Kidney tubule cell (primary cell): Measurements from ENCODE around the gene NRSN2.
"Not testable (repeated sequence)": the region's sequence is repeated elsewhere in the genome, so short reads cannot be mapped to it uniquely, and the experiment has no call there.

Experiments used
- DNase-seq: peaks from one replicate; pipeline ENCODE4 v3.0.0-alpha.2; 2018; ENCODE audit warnings: low spot score

The NRSN2 gene

GRCh38 chr20:375265-375889 lies 28.5 kb downstream of the NRSN2 start:
- no peak for DNase-seq

GRCh38 chr20:376089-376488 lies 29.2 kb downstream of the NRSN2 start:
- DNase-seq, result no peak

DNA sequence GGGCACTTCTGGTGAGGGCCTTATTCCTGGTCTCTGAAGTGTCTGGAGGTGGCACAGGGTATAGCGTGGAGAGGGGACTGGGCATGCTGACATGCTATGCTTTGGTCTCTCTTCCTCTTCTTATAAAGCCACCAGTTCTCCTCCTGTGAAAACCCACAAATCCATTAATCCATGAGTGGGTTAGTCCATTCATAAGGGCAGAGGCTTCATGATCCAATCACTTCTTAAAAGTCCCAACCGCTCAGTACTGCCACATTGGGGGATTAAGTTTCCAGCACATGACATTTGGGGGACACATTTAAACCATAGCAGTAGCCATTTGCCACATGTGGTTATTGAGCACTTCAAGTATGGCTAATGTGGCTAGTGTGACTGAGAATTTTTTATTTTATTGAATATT lies 29.8 kb downstream of the NRSN2 start:
- DNase-seq, result no peak

DNA sequence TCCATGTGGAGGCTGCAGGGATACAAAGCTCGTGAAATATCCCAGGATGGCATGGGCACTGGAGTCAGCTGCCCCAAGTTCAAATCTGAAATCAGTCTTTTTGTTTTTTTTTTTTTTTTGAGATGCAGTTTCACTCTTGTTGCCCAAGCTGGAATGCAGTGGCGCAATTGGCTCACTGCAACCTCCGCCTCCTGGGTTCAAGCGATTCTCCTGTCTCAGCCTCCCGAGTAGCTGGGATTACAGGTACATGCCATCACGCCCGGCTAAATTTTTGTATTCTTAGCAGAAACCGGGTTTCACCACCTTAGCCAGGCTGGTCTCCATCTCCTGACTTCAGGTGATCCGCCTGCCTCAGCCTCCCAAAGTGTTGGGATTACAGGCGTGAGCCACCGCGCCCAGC lies 30.7 kb downstream of the NRSN2 start:
- not testable (repeated sequence) for DNase-seq

- DNase-seq, result no peak
Observed at GRCh38 chr20:378961-379336, 32.0 kb downstream of the NRSN2 start.

DNA sequence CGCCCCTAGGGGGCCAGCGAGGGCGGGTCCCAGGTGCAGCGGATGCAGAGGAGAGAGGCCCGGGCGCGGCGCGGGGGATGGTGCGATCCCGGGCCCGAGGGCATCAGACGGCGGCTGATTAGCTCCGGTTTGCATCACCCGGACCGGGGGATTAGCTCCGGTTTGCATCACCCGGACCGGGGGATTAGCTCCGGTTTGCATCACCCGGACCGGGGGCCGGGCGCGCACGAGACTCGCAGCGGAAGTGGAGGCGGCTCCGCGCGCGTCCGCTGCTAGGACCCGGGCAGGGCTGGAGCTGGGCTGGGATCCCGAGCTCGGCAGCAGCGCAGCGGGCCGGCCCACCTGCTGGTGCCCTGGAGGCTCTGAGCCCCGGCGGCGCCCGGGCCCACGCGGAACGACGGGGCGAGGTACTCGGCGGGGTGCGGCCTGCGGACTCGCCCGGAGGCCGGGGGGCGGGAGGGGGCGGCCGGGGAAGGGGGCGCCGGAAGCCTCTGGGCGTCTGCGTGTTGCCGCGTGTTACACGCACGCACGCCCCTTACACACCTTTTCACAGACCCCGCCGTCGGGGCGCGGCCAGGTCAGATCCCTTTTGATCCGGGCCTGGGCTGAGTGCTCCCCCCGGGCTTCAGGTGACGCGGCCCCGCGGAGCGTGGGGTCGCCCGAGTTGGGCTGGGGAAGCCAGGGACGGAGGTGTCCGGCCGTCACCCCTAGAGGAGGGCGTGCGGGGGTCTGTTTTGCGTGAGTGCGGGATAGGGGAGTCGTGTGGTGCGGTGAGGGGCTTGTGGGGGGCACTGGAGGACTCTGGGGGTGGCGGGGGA lies 34.1 kb downstream of the NRSN2 start:
- DNase-seq, result peak; percentile 83

DNA sequence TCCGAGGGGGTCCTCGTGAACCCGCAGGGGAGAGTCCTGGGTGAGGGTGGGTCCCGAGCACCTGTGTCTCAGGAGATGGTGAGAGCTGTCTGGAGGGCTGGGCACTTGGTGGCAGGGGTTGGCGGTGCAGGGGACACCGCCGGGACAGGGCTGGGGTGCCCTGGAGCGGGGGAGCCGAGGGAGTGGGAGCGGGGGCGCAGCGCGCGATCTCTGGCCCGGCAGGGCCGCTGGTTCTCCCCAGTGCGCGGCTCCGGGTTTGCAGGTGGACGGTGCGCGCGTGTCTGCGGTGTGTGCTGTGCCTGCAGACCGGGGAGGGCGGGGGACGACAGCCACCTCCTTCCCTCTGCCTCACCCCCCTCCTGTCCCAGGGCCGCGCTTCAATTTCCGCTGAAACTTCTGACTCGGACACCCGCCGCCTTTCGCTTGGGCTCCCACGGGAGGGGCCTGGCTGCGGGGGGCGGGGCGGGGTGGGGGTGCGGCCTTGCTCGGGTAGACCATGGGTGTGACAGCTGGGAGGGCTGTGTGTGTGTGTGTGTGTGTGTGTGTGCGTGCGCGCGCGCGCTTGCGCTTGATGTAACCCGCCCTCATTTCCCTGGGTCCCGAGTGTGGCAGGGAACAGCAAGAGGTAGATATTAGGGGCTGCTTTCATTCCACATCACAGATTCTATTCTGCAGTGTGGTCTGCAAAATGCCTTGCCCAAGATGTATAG lies 34.8 kb downstream of the NRSN2 start:
- DNase-seq, result peak; percentile 86

GRCh38 chr20:382291-383115 lies 35.6 kb downstream of the NRSN2 start:
- DNase-seq, result peak; percentile 68

DNA sequence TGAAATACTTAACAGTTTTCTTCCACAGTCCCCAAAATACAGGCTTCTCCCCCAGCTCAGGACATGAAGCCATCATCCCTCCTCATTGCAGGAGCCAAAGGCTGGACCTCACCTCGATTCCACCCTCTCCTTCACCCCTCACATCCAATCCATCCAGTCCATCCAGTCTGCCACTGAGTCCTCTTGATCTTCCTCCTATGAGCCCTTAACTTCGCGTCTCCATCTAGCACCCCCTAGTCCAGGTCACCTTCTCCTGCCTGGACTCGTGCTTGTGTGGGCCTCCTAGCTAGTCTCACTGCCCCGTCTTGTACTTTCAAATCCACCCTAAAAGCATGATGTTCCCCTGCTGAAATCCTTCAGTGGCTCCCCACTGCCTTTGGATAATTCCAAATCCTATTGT lies 37.0 kb downstream of the NRSN2 start:
- DNase-seq, result no peak

DNA sequence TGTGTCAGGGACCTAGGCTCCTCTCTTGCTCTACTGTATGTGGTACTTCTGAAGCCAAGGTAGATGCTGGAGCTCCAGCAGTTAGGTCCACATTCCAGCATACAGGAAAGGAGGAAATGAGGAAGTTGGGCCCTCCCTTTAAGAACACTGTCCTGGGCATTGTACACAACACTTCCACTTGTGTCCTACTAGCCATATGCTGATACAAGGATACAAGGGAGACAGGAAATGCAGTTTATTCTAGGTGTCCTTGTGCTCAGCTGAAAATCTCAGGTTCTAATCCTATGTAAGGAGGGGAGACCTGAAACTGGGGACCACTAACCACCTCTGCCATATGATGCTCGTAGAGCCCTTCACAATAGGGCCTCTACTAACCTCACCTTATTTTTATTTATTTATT lies 37.8 kb downstream of the NRSN2 start:
- no peak for DNase-seq

DNA sequence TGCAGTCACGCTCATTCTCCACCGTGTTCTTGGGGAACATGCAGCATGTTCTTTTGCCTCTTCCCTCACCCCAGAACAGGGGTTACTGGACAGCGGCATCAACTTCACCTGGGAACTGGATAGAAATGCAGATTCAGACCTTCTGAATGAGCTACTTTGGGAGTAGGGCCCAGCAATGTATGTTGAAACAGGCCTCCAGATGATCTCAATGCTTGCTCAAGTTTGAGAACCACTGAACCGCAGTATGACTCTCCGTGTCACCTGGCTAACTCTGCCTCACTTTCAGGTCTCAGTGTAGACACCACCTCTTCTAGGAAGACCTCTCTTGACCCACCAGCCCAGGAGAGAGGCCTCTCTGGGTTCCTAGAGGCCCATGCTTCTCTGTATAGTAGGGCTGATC lies 38.5 kb downstream of the NRSN2 start:
- DNase-seq, result peak; percentile 71

GRCh38 chr20:386634-387033 lies 39.7 kb downstream of the NRSN2 start:
- not testable (repeated sequence) for DNase-seq

GRCh38 chr20:387520-387919 lies 40.6 kb downstream of the NRSN2 start:
- DNase-seq, result no peak

- no peak for DNase-seq
Observed at GRCh38 chr20:388034-388994, 41.4 kb downstream of the NRSN2 start.

DNA sequence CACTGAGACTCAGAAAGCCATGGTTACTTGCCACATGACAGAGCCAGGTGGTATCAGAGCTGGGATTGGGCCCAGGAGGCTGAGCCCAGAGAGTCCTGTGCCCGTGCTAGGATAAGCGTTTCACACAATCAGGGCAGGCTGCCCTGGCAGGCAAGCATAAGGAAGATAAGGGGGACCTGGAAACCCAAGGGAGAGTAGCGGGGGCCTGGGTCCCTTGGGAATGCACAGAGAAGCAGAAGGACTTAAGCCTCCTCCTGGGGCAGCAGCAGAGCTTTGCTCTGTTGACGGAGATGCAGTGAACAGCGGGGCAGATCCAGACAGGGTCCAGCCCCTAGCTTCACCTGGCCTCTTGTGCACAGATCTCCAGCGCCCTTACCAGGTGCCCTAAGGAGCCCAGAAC lies 42.3 kb downstream of the NRSN2 start:
- no peak for DNase-seq

DNA sequence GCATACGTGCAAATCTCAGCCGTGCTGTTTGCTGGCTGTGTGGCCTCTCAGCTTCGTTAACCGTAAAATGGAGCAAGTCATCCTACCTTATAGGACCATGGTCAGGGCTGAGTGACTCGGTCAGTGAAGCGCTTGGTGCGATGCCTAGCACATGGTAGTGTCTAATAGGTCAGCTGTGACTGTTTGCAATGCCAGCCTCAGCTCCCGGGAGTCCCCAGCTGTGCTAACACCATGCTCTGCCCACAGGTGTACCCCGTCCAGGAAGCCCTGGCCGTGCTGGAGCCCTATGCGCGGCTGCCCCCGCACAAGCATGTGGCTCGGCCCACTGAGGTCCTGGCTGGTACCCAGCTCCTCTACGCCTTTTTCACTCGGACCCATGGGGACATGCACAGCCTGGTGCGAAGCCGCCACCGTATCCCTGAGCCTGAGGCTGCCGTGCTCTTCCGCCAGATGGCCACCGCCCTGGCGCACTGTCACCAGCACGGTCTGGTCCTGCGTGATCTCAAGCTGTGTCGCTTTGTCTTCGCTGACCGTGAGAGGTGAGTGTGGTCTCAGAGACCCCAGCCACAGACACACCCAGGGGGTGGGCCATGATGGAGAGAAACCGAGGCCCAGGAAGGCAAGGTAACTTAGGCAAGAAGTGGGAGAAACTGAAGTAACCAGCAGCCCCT lies 44.3 kb downstream of the NRSN2 start:
- peak; percentile 80 for DNase-seq

DNA sequence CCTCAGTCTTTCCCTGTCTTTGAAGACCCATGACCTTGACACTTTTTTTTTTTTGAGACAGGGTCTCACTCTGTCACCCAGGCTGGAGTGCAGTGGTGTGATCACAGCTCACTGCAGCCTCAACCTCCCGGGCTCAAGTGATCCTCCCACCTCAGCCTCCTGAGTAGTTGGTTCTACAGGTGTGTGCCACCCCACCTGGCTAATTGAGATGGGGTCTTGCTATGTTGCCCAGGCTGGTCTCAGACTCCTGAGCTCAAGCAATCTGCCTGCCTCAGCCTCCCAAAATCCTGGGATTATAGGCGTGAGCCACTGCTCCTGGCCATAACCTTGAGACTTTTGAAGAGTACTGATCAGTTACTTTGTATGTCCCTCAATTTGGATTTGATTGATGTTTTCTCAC lies 46.4 kb downstream of the NRSN2 start:
- DNase-seq, result not testable (repeated sequence)

DNA sequence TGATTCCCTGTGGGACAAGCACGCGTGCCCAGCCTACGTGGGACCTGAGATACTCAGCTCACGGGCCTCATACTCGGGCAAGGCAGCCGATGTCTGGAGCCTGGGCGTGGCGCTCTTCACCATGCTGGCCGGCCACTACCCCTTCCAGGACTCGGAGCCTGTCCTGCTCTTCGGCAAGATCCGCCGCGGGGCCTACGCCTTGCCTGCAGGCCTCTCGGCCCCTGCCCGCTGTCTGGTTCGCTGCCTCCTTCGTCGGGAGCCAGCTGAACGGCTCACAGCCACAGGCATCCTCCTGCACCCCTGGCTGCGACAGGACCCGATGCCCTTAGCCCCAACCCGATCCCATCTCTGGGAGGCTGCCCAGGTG lies 49.3 kb downstream of the NRSN2 start:
- DNase-seq, result no peak

GRCh38 chr20:396619-397431 lies 49.9 kb downstream of the NRSN2 start:
- no peak for DNase-seq
